ENCODE results near the gene HJURP.

The HJURP gene

DNA sequence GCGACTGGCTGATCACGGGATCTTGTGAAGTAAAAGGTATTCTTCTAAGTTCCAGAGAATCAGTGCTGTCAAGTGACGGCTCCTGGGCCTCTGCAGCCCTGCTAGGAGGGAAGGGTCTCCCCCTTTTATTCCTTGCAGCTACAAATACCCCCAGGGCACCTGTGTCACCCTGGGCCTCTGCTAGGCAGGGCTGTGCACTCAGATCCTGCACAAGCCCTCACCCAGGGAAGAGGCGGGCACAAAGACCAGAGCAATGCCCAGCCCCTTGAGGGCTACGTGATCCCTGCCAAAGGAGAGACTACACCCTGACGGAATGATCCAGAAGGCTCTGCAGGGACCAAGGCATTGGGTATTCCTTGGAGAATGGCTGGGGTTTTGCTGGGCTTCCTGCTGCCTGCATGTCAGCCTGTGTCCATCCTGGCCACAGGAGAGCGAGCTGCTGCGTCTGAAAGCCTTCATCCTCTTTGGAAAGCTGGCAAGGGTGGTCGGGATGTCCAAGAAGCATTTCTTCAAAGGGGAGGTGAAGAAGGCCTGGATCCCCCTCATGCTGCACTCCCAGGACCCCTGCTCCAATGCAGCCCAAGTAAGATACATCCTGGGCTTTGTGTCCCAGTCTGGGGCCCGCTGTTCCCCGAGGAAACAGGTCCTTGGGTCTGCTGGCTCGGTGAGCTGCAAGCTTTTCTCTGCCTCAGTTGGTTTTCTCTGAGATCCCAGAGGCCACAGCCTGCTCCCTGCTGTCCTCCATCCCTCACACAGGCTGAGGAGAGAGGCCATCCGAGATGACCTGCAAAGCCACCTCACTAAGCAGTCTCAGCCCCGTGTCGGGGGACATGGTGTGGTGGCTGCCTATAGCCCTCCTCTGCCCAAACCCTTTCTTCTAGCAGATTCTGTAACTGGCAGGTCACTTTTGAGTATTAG lies 24.9 kb downstream of the HJURP start:
- DNase-seq, result no peak

DNA sequence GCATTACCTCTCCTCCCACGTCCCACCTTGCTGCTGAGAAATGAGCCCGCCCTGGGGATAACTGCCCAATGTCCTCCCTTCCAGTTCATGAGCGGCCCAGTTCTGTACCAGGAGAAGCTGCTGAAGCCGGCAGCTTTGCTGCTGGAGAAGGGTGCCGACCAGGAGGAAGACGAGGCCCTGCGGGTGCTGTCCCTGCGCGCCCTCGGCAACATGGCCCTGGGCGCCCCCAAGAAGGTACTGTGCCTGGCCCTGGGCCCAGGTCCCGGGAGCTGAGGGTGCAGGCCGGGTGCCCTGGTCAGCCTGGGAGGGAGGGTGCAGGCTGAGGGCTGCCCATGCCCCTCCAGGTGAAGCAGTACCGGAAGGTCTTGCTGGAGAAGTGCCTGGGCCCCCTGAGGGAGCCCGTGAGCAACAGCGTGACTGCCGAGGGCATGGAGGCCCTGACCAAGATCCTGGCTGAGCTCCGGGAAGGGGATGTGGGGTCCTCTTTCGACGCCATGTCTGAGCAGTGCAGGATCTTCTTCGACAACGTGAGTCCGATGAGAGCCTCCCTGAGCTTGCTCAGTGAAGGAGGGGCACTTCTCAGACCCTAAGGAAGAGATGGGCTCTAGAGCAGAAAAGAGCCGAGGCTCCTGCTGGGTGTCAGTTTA lies 25.7 kb downstream of the HJURP start:
- no peak for DNase-seq

DNA sequence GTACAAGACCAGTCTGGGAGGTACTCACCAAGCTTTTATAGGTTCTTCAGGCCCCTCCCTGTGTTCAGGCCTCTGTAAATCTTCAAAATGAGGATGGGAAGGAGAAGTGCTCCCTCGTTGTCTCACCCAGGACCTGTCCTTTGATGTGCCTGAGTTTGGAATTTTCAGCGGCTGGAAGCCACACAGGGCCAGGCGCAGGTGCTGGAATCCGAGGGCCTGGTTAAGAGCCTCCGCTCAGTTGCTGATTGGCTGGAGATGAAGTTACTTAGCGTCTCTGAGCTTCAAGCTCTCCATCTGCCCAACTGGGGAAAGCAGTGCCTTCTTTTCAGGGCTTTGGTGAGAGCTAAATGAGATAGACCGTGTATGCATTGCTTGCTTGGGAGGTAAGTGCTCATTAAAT lies 30.0 kb downstream of the HJURP start:
- DNase-seq, result no peak

DNA sequence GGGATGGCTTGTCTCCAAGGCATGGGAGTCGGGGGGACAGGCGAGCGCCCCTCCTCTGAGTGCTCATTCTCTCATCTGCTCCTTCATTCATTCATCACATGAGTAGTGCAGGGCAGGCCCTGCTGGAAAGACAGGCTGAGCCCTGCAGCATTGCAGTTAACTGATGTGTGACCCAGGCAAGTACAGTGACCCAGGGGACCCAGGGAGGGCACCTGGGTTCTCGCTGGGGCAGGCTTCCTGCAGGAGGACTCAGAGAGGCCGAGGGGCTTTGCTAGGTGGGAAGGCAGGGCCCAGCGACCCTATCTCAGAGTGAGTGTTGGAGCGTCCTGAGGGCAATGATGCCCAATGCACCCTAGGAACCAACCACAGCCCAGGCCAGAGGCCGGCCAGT lies 30.6 kb downstream of the HJURP start:
- no peak for DNase-seq

DNA sequence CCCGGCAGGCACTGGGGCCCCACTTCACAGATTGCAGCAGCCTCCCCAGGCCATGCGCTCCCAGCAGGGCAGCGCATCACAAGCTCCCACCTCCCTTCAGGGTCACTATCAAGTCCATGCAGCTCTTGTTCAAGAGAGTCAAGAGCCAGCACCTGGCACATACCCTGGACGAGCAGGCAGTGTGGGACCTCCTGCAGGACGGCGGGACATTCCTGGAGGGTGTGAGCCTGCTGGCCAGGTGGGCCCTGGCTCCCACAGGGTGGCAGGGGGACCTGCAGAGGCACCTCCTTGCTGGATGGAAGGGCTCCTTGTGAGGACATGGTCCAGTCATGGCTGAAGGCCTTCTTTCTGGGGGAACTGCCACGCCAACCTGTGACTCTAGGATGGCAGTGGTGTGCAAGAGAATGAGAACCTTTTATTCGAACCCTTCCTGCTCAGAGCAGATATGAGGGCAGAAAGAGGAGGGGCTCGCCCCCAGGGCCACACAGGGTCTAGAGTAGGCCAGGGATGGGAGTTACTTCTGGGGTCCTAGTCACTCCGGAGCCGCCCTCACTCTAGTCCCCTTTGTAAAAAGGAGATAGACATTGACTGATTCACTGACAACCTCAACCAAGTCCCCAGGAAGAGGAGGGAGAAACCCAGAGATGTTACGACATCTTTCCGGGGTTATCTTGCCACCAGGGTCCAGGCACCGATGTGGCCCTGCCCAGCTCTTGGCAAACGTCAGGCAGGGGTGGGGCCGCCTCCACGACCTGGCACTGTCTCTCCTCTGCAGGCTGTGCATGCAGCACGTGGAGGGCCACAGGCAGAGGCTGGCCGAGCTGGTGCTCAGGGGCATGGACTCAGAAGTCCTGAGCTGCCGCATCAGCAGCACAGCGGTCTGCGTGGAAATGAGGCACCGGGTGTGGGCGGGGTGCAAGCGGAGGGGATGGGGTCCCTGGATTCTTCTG lies 31.3 kb downstream of the HJURP start:
- DNase-seq, result no peak

DNA sequence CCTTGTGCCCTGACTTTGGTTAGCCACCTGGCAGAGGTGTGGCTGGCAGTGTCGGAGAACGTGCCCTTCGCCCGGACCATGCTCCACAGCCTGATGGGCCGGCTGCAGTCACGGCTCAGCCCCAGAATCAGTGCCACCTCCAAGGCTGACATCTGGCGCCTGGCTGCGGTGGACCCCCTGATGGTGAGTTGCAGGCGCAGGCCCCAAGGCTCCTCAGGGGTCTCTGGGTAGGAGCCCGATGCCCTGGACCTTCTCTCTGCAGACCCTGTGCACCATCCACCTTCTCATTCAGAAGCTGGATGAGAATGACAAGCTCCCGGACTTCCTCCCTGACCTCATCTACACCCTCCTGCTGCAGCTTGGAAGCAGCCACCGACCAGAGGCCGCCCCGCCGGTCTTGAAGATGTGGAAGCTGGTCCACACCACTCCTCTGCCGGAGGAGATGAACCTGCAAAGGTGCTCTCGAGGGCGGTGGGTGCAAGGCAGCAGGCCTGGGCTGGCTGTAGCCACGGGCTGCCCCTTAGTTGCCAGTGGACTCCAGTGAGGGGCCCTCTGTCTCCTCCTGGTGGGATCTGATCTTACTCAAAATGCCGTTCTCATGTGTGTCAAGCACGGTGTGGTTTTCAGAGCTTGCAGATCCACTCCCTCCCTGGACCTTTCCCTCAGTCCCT lies 32.1 kb downstream of the HJURP start:
- DNase-seq, result no peak

DNA sequence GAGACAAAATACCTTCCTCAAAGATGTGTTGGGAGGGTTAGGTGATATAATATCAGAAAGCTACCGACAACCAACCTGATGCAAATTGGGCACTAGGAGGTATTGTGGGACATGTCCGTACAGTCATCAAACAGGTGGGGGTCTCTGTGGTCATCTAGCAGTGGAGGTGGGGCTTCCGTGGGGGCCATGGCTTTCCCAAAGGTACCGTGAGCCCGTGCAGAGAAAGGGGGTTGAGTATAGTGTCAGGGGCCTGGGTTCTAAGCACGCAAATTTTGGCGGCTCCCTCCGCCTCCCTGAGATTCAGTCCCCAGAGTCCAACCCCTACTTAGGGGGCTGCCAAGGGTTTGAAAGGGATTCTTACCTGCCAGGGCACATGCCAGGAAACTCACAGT lies 32.6 kb downstream of the HJURP start:
- DNase-seq, result no peak

DNA sequence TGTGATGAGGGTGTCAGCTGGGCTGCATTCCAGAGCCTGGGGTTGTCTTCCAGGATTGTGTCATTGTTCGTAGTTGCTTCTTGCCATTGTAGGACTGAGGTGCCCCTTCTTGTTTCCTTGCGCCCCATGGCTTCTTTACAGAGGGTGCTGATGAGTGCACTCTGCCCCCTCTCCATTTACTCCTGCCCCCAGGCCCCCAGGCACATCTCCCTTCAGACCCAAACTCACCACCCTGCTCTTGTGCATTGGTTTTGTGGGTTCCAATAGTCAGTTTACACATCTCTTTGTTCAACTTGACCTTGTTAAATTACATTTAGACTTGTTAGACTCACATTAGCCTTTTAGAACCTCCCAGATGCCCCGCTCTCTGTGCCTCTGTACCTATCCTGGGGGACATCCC lies 33.1 kb downstream of the HJURP start:
- DNase-seq, result no peak

DNA sequence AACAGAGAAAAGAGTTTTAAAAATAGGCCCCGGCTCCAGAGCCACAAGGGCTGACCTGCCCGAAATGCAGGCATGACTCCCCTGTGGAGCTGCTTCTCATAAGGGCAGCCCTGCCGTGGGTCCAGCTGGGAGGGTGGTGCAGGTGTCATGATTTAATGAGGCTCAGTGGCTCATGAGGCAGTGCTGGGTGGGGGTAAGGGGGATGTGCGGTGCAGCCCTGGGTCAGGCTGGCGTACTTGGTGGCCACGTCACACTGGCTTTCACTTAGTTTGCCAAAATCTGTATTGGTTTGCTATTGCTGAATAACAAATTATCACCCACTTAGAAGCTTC lies 33.6 kb downstream of the HJURP start:
- DNase-seq, result no peak

DNA sequence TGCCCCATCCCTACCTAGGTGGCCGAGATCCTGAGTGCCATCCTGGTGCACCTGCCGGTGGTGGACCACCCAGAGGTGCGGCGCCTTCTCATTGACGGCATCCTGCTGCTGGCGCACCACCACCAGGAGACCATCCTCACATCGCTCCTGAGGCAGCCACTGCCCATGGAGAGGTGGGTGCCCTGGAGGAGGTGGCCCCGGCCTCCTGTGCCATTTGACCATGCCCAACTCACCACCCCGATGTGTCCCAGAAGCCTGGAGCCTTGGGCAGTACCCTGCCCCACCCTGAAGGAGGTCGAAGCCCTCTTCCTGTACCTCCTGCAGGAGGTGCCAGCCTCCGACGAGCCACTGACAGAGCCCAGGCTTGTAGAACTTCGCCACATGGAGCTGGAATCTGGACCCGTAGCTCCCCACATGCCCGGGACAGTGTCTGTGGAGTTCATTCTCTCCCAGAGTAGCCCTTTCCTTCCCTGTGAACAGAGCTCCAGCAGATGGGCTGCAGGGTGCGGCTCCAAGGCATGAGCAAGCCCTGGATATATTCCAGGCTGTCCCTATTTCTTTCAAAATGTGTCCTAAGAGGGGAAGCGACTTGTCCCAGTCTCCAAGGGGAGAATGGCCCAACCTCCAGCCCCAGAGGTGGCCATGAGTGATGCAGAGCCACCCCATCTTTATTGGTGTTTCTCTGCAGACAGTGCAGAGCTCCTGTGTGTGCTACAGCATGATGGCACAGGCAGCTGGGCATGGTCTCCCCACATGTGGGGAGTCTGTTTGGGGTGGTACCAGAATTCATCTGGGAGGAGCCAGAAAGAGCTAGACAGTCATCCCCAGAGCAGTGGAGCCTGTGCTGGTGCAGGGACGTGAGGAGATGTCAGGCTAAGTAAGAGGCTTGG lies 34.2 kb downstream of the HJURP start:
- DNase-seq, result no peak

DNA sequence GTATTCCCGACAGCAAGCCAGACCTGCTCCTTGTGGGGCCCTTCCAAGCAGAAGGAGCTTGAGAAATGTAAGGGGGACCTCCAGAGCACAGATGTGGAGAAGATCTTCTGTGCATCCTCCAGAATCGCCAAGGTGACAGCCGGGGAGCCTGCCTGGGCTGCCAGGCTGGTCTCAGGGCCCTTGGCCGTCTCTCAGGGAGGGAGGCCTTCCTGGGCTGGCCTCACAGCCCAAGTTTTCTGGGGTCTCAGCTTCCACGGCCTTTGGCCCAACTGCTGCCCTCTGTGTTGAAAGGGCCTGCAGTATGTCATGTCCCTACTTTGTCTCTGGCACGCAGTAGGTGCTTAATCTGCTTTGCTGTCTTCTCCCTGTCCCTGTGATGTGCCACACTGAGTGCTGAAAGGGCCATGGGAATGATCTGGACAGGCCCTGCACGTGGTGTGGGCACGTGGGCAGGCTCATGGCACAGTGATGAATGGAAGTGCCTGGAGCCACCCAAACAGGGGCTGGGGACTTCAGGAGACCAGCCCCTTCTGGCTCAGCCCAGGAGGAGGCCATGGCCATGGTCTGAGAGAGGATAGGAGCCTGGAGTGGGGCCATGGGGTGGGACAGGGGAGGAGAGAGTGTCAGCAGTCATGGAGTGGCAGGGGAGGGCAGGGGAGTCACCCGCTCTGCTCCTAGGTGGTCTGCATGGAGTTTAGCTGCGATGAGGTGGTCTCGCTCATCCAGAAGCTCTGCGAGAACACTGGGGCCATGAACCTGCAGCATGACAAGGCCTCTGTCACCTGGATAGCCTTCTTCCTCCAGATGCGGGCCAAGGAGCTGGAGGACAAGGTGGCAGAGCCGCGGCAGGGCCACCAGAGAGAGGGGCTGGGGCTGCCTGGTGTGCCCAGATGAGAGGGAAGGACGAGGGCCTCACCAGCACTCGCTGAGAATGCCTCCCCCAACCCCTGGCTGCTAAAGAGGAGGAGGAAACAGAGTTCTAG lies 35.4 kb downstream of the HJURP start:
- no peak for DNase-seq

DNA sequence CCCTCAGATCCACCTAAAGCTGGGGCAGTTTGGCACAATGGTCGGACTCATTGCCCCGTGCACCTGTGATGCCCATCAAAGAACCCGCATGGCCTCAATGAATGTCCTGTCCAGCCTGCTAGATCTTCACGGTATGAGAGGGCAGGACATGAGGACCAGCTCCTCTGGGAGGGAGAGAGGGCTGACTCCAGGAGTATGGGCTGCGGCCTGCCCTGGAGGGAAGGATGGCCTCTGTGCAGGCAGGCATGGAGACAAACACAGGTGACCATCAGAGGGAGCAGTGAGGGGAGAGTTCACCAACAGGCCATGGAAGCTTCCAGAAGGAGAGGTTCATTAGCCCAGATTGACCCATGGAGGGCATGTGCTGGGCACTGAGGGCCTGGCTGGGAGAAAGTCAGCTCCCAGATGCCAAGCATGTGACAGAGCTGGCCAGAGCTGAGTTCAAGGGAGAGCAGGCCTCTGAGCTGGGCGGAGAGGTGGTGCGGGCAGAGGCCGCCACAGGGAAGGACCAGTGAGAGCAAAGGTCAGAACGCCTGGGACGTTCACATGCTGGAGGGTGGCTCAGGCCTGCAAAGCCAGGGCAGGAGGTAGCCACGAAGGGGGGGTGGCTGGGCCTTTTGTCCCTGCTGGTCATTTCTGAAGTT lies 36.2 kb downstream of the HJURP start:
- DNase-seq, result no peak

DNA sequence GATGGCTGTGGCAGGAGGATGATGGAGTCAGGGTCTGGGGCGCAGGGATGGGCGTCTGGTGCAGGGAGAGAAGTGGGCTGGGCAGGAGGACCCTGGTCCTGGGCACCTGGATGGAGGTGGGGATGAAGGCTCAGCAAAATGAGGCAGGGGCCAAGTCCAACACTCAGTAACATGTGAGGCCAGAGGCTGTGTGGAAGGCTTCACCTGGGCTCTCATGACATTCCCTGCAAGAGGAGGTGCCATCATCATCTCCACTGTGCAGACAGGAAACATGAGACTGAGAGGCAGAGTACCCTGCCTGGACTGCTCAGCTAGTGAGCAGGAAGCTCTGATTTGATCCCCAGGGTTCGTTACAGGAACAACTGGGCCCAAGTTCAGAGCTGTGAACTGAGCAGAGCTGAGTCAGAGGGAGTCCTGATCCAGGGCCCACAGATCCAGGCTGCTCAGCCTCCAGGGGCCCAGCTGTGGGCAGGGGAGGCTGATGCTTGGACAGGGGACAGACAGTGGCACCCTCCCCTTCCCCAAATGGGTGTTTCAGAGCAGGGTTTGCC lies 36.9 kb downstream of the HJURP start:
- DNase-seq, result no peak

DNA sequence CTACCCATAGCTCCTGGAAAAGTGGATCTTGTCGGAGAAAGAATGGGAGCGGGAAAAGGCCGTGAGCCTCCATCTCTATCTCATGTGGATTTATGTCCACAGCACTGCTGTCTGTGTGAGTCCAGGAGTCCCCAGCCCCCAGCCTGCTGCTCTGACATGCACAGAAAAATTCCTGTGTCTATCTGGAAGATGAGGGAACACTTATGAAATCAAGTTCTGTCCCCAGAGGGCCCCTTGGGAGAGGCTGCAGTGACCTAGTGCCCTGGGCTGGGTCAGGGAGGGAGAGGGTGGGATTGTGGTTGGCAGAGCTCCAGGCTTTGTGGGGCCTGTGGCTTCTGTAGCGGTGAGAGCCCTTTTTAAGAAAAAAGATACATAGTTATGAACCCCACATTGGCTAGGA lies 37.6 kb downstream of the HJURP start:
- DNase-seq, result no peak

DNA sequence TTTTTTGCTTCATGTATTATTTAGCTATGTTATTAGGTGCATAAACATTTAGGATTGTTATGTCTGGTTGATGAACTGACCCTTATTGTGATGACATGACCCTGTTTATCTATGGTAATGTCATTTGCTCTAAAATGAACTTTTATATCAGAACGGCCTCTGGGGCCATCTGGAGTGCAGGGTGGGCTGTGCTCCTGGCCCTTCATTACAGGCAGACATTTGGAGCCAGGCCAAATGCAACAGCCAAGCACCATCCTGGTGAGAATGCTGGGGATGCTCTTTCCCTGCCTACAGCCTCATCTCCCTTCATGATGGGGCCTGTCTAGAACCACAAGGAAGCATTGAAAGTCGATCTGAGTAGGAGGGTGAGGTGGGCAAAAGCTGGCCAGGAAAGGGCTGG lies 38.0 kb downstream of the HJURP start:
- peak in 1 of 2 experiments; percentile 28 for DNase-seq

DNA sequence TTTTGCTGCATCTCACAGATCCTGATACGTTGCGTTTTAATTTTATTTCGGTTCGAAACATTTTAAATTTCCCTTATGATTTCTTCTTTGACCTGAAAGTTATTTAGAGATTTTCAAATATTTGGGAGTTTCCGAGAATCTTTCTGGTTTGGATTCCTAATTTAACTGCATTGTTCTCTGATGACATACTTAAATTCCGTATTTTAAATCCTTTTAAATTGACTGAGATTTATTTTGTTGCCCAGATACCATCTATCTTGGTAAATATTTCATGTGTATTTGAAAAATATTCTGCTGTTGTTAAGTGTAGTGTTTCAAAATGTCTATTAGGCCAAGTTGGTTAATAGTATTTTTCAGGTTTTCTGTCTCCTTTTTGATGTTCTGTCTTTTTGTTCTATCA lies 38.5 kb downstream of the HJURP start:
- no peak for DNase-seq

DNA sequence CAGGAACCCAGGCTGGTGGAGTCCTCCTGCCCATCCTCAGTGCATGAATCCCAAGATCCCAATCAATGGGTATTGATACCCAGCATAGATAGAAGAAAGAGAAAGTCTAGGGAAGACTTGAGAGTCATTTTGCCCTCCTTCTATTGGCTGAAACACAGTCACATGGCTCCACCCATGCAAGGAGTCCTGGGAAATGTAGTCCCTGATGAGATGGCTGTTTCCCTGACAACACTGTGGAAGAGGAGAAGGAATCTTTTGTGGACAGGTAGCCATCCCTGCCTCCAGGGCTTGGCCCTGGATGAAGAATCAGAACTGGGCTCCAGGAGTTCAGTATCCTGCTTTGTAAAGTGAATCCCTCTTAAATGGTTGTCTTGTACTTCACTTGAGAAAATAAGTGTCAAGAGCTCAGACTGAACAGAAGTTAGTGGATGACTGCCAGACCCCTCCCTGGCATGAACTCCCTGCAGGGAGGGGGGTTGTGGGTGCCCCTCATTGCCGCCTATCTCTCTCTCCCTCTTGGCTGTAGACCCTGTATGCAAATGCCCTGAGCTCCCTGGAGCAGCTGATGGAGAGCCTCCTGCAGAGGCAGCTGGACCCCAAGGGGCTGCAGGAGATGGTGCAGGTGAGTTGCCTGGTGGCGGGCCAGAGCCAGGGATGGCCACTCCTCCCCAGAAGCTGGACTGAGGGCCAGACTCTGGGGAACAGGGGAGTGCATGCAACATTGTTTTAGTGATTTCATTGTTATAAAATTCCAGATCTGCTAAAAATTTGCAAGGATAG lies 40.1 kb downstream of the HJURP start:
- DNase-seq, result no peak

DNA sequence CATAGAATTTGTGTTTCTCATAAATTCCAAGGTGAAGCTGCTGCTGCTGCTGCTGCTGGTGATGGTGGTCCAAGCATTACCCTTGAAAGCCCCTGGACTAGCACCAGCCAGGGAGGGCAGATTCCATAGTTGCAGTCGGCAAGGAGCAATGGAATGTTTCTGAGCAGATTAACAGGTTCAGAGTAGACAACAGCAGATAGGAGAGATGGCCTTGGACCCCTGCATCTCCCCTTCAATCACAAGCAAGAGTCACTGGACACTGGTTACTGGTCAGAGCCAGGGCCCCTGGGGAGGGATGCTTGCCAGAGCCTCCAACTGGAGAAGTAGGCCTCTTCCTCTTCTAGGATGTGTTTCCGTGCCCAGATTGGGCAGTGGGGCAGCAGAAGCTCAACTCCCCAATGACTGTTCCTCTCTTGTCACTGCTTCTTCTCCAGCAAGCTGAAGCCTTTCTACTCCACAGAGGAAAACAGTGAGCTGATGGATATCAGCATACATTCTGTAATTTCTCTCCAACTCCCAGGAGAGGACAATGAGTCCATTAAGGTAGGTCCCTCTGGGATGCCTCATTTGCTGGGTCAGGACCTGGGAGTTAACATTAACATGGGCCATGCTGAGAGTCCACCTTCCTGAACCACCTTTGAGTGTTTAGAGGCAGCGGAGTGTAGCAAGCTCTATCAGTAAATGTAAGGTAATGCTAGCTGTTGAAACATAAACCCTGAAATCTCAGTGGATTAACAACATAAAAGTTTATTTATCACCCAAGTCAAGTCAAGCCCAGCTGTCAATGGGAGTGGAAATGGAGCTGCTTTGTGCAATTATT lies 40.9 kb downstream of the HJURP start:
- DNase-seq, result no peak

Measured in NCI-H2081 (cell line).